ENCODE measurements around the gene JARID2. TPM values are rescaled to one million over a fixed set of nuclear protein-coding genes. Genes with fewer than 3 reads are reported as not detected.
A peak's percentile ranks its signal among the peaks of the same experiment; 100 is the strongest.

JARID2 gene
- total RNA-seq, 1 donor from 2014 or later = 24.2 TPM

GRCh38 chr6:15327271-15327670 lies 81.4 kb downstream of the JARID2 start:
- no peak overlapping the region for H2AFZ ChIP-seq (ENCODE audit: low read depth, low read length)
- no peak overlapping the region for H3K4me2 ChIP-seq (ENCODE audit: low read length)
- H3K27me3 Mint-ChIP-seq (ENCODE audit: low read depth, unreplicated experiment) = no peaks in the 10 kb centered on the region
- no peak overlapping the region for H3K27ac Mint-ChIP-seq (ENCODE audit: unreplicated experiment)
- no peak overlapping the region for H3K4me3 ChIP-seq (ENCODE audit: insufficient read depth, low read depth, low read length)
- H3K9ac ChIP-seq (ENCODE audit: low read length) = no peak overlapping the region
- no peaks in the 10 kb centered on the region for H3K36me3 ChIP-seq (ENCODE audit: insufficient read depth, low read length)
- peaks cover 51% of the 10 kb centered on the region for H3K4me1 ChIP-seq (ENCODE audit: insufficient read depth, low read length)
- H3K27me3 ChIP-seq (ENCODE audit: insufficient read depth, low read length) = no peaks in the 10 kb centered on the region
- peaks cover 85% of the 10 kb centered on the region for H3K79me2 ChIP-seq (ENCODE audit: insufficient read depth, low read length)
- no peak for FAIRE-seq
- H3K4me1 Mint-ChIP-seq (ENCODE audit: low read depth, unreplicated experiment) = peaks cover 54% of the 10 kb centered on the region
- no peak overlapping the region for H3K4me3 Mint-ChIP-seq (ENCODE audit: unreplicated experiment)
- DNase-seq (ENCODE audit: low read depth) = no peak
- peaks cover 92% of the 10 kb centered on the region for H4K20me1 ChIP-seq (ENCODE audit: insufficient read depth, low read length)
- no peak for TF ChIP-seq EZH2 (IDR thresholded peaks at IDR 0.05; ENCODE audit: insufficient read depth, low read length)
- TF ChIP-seq, protein P1, sequence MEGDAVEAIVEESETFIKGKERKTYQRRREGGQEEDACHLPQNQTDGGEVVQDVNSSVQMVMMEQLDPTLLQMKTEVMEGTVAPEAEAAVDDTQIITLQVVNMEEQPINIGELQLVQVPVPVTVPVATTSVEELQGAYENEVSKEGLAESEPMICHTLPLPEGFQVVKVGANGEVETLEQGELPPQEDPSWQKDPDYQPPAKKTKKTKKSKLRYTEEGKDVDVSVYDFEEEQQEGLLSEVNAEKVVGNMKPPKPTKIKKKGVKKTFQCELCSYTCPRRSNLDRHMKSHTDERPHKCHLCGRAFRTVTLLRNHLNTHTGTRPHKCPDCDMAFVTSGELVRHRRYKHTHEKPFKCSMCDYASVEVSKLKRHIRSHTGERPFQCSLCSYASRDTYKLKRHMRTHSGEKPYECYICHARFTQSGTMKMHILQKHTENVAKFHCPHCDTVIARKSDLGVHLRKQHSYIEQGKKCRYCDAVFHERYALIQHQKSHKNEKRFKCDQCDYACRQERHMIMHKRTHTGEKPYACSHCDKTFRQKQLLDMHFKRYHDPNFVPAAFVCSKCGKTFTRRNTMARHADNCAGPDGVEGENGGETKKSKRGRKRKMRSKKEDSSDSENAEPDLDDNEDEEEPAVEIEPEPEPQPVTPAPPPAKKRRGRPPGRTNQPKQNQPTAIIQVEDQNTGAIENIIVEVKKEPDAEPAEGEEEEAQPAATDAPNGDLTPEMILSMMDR (IDR thresholded peaks at IDR 0.05; ENCODE audit: insufficient read depth, low read depth, low read length) = no peak
- no peaks in the 10 kb centered on the region for H3K9me3 Mint-ChIP-seq (ENCODE audit: unreplicated experiment)
- no peak overlapping the region for H3K27ac ChIP-seq (ENCODE audit: low read depth, low read length)
- H3K9me3 ChIP-seq (ENCODE audit: insufficient read depth, low read depth, low read length) = no peaks in the 10 kb centered on the region
- H3K36me3 Mint-ChIP-seq (ENCODE audit: low read depth, unreplicated experiment) = peaks cover 2% of the 10 kb centered on the region

- peaks cover 37% of the 10 kb centered on the region for H3K4me1 ChIP-seq (ENCODE audit: insufficient read depth, low read length)
- no peak overlapping the region for H2AFZ ChIP-seq (ENCODE audit: low read depth, low read length)
- H4K20me1 ChIP-seq (ENCODE audit: insufficient read depth, low read length) = peaks cover 92% of the 10 kb centered on the region
- DNase-seq (ENCODE audit: low read depth) = peak; percentile 95
- peak overlapping the region; percentile 7 for H3K4me3 ChIP-seq (ENCODE audit: insufficient read depth, low read depth, low read length)
- Mint-ChIP-seq H3K9me3 (ENCODE audit: unreplicated experiment) (no peaks in the 10 kb centered on the region), H3K27ac (ENCODE audit: unreplicated experiment) (peak overlapping the region; percentile 23), H3K36me3 (ENCODE audit: low read depth, unreplicated experiment) (peaks cover 2% of the 10 kb centered on the region), H3K4me3 (ENCODE audit: unreplicated experiment) (no peak overlapping the region), H3K4me1 (ENCODE audit: low read depth, unreplicated experiment) (peaks cover 46% of the 10 kb centered on the region), H3K27me3 (ENCODE audit: low read depth, unreplicated experiment) (no peaks in the 10 kb centered on the region)
- H3K27me3 ChIP-seq (ENCODE audit: insufficient read depth, low read length) = no peaks in the 10 kb centered on the region
- H3K9ac ChIP-seq (ENCODE audit: low read length) = peak overlapping the region; percentile 56
- TF ChIP-seq, protein P1 (IDR thresholded peaks at IDR 0.05; ENCODE audit: insufficient read depth, low read depth, low read length) = no peak
- TF ChIP-seq EZH2 (IDR thresholded peaks at IDR 0.05; ENCODE audit: insufficient read depth, low read length) = no peak
- H3K27ac ChIP-seq (ENCODE audit: low read depth, low read length) = peak overlapping the region; percentile 69
- peak; percentile 78 for FAIRE-seq
- H3K79me2 ChIP-seq (ENCODE audit: insufficient read depth, low read length) = peaks cover 87% of the 10 kb centered on the region
- H3K9me3 ChIP-seq (ENCODE audit: insufficient read depth, low read depth, low read length) = no peaks in the 10 kb centered on the region
- H3K4me2 ChIP-seq (ENCODE audit: low read length) = peak overlapping the region; percentile 65
- H3K36me3 ChIP-seq (ENCODE audit: insufficient read depth, low read length) = no peaks in the 10 kb centered on the region
Observed at GRCh38 chr6:15329197-15329671, 83.4 kb downstream of the JARID2 start.

DNA sequence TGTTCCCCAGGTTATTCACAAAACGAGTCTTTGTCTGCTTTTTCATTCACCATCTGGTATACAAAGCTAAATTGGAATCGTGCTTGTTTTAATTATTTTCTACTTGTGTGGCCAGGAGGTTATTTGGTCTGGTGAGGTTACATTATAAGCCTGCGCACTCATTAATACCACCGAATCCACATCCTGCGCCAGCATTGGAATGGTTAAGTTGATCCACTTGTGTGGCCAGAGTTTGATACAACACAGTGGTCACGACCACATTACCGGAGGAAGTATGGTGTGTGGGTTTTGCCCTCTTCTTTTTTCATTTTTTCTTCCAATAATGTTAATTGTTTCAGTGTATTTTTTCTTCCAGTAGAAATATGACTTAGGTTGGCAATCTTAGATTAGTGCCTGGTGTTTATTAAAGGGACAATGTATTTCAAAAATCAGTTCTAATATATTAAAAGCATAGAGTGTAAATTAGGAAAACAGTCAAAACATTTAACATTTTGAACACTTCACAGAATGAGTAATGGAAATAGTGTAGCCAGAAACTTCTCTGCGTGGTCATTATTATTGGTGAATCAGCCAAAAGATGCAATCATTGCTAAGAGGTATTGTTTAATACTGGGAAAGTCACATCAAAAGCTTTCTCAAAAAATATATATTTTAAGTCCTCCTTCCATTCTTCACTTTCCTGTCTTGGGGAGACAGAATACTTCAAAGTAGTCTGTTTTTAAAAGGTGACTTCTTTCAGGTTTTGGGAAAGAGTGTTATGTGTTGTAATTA lies 84.5 kb downstream of the JARID2 start:
- H3K36me3 Mint-ChIP-seq (ENCODE audit: low read depth, unreplicated experiment) = peaks cover 2% of the 10 kb centered on the region
- Histone ChIP-seq H3K9ac (ENCODE audit: low read length) (peak overlapping the region; percentile 56), H3K36me3 (ENCODE audit: insufficient read depth, low read length) (no peaks in the 10 kb centered on the region), H3K27me3 (ENCODE audit: insufficient read depth, low read length) (no peaks in the 10 kb centered on the region), H3K9me3 (ENCODE audit: insufficient read depth, low read depth, low read length) (no peaks in the 10 kb centered on the region), H3K79me2 (ENCODE audit: insufficient read depth, low read length) (peaks cover 87% of the 10 kb centered on the region), H3K4me3 (ENCODE audit: insufficient read depth, low read depth, low read length) (no peak overlapping the region), H3K27ac (ENCODE audit: low read depth, low read length) (peak overlapping the region; percentile 69), H3K4me1 (ENCODE audit: insufficient read depth, low read length) (peaks cover 37% of the 10 kb centered on the region), H4K20me1 (ENCODE audit: insufficient read depth, low read length) (peaks cover 92% of the 10 kb centered on the region), H3K4me2 (ENCODE audit: low read length) (peak overlapping the region; percentile 65), H2AFZ (ENCODE audit: low read depth, low read length) (no peak overlapping the region)
- TF ChIP-seq, protein P1 (IDR thresholded peaks at IDR 0.05; ENCODE audit: insufficient read depth, low read depth, low read length) = no peak
- no peak for TF ChIP-seq EZH2 (IDR thresholded peaks at IDR 0.05; ENCODE audit: insufficient read depth, low read length)
- FAIRE-seq = no peak
- H3K27me3 Mint-ChIP-seq (ENCODE audit: low read depth, unreplicated experiment) = no peaks in the 10 kb centered on the region
- peak overlapping the region; percentile 86 for H3K27ac Mint-ChIP-seq (ENCODE audit: unreplicated experiment)
- peak; percentile 72 for DNase-seq (ENCODE audit: low read depth)
- peaks cover 46% of the 10 kb centered on the region for H3K4me1 Mint-ChIP-seq (ENCODE audit: low read depth, unreplicated experiment)
- no peaks in the 10 kb centered on the region for H3K9me3 Mint-ChIP-seq (ENCODE audit: unreplicated experiment)
- H3K4me3 Mint-ChIP-seq (ENCODE audit: unreplicated experiment) = no peak overlapping the region
